K562 (cell line): ENCODE measurements around the gene SRRM5. TPM values are rescaled to one million over a fixed set of nuclear protein-coding genes. Genes with fewer than 3 reads are reported as not detected.

Source experiments
- BCL6 ChIP-seq: fragments of 250-450 bp; sonication (Bioruptor Pico); IDR thresholded peaks from 2 replicates; pipeline ENCODE4 v1.4.0; 2020
- BCLAF1 ChIP-seq, 2 experiments: fragments of 450-650 bp in 1 of 2; IDR thresholded peaks; 2 replicates each; pipeline ENCODE4 v1.6.1; 2011 to 2017; ENCODE audit warnings: low read depth in 2 of 2, antibody characterized with exemption in 1 of 2, borderline replicate concordance in 1 of 2, low read length in 1 of 2, mild to moderate bottlenecking in 1 of 2, mixed read lengths in 1 of 2; ENCODE audit not compliant: control insufficient read depth in 1 of 2
- FOXK1 ChIP-seq: sonication (generic); formaldehyde crosslinking; IDR thresholded peaks from 2 replicates; pipeline ENCODE4 v1.8.0; 2022; ENCODE audit warnings: missing genetic modification reagents, mild to moderate bottlenecking, borderline replicate concordance
- GMEB1 ChIP-seq: fragments of 250-450 bp; sonication (Bioruptor Pico); IDR thresholded peaks from 2 replicates; pipeline ENCODE4 v1.4.0; 2020; ENCODE audit warnings: mild to moderate bottlenecking
- HLTF ChIP-seq: fragments of 450-650 bp; IDR thresholded peaks from 2 replicates; pipeline ENCODE4 v1.6.1; 2016
- LCOR ChIP-seq: sonication (generic); formaldehyde crosslinking; IDR thresholded peaks from 2 replicates; pipeline ENCODE4 v1.8.0; 2022; ENCODE audit warnings: mild to moderate bottlenecking, missing genetic modification reagents
- SMARCE1 ChIP-seq: fragments of 450-650 bp; IDR thresholded peaks from 2 replicates; pipeline ENCODE4 v1.7.1; 2016; ENCODE audit warnings: mild to moderate bottlenecking
- ZNF124 ChIP-seq: sonication (generic); formaldehyde crosslinking; IDR thresholded peaks from 2 replicates; pipeline ENCODE4 v1.8.1; 2022; ENCODE audit warnings: missing genetic modification reagents
- ZNF143 ChIP-seq: sonication (generic); formaldehyde crosslinking; IDR thresholded peaks from 2 replicates; pipeline ENCODE4 v1.9.0; 2022; ENCODE audit warnings: mild to moderate bottlenecking, missing genetic modification reagents
- ZNF274 ChIP-seq: IDR thresholded peaks from 2 replicates; pipeline ENCODE4 v1.6.1; 2011; ENCODE audit warnings: low read depth, mild to moderate bottlenecking, low read length, moderate library complexity, borderline replicate concordance
- polyA plus RNA-seq, 8 experiments: library from polyadenylated mRNA; depleted of rRNA in 4 of 8; stranded (reverse) in 5 of 8; unstranded in 3 of 8; fragments of >200 nt; fragmentation: Nextera tagmentation in 2 of 8; fragmentation: Illumina TruSeq in 1 of 8; extraction: Ambion mirVana in 2 of 8; extraction: Trizol in 1 of 8; gene quantifications; 2 replicates each; pipeline versions ENCODE4 v1.2.1 to v1.2.3, GENCODE V29; 2011 to 2014; ENCODE audit warnings: inconsistent platforms in 1 of 8, missing spikeins in 1 of 8
- total RNA-seq, 7 experiments: library from RNA; depleted of rRNA in 6 of 7; stranded (reverse); fragments of >200 nt in 6 of 7; fragmentation: Illumina TruSeq in 2 of 7; extraction: Trizol in 2 of 7; gene quantifications; 2 replicates each; pipeline versions ENCODE4 v1.2.1 to v1.2.3, GENCODE V29; 2011 to 2021; ENCODE audit warnings: low replicate concordance in 1 of 7
- TF ChIP-seq, protein P1 (sequence below): IDR thresholded peaks from 2 replicates; pipeline ENCODE4 v1.6.1; 2011; ENCODE audit not compliant: insufficient read length; ENCODE audit errors: extremely low read depth
- TF ChIP-seq, protein P2 (sequence below): sonication (generic); formaldehyde crosslinking; IDR thresholded peaks from 2 replicates; pipeline ENCODE4 v1.8.0; 2023; ENCODE audit warnings: missing genetic modification reagents, mild to moderate bottlenecking, borderline replicate concordance
- TF ChIP-seq, protein P3 (sequence below), 3 experiments: fragments of 200-800 bp in 1 of 3; sonication (Bioruptor generic) in 1 of 3; sonication (generic) in 1 of 3; formaldehyde crosslinking in 1 of 3; IDR thresholded peaks; 2 replicates each; pipeline versions ENCODE4 v1.6.1 to v1.8.0; 2016 to 2022; ENCODE audit warnings: mild to moderate bottlenecking in 2 of 3, missing compliant biosample characterization in 2 of 3, missing genetic modification characterization in 2 of 3, missing genetic modification reagents in 1 of 3

SRRM5 gene
- total and polyA plus RNA-seq, 9 of the 15 experiments (the other 6 are each of a cell fraction or from before 2014, with no cell fraction given), result 0.09 to 0.45 (median 0.18) TPM; not detected in 2

- no peak; the same call in 1 of the 2 replicates for TF ChIP-seq SMARCE1
- TF ChIP-seq, protein P1, sequence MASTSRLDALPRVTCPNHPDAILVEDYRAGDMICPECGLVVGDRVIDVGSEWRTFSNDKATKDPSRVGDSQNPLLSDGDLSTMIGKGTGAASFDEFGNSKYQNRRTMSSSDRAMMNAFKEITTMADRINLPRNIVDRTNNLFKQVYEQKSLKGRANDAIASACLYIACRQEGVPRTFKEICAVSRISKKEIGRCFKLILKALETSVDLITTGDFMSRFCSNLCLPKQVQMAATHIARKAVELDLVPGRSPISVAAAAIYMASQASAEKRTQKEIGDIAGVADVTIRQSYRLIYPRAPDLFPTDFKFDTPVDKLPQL, result no peak
- TF ChIP-seq GMEB1, result peak; percentile 53
- TF ChIP-seq, protein P2, sequence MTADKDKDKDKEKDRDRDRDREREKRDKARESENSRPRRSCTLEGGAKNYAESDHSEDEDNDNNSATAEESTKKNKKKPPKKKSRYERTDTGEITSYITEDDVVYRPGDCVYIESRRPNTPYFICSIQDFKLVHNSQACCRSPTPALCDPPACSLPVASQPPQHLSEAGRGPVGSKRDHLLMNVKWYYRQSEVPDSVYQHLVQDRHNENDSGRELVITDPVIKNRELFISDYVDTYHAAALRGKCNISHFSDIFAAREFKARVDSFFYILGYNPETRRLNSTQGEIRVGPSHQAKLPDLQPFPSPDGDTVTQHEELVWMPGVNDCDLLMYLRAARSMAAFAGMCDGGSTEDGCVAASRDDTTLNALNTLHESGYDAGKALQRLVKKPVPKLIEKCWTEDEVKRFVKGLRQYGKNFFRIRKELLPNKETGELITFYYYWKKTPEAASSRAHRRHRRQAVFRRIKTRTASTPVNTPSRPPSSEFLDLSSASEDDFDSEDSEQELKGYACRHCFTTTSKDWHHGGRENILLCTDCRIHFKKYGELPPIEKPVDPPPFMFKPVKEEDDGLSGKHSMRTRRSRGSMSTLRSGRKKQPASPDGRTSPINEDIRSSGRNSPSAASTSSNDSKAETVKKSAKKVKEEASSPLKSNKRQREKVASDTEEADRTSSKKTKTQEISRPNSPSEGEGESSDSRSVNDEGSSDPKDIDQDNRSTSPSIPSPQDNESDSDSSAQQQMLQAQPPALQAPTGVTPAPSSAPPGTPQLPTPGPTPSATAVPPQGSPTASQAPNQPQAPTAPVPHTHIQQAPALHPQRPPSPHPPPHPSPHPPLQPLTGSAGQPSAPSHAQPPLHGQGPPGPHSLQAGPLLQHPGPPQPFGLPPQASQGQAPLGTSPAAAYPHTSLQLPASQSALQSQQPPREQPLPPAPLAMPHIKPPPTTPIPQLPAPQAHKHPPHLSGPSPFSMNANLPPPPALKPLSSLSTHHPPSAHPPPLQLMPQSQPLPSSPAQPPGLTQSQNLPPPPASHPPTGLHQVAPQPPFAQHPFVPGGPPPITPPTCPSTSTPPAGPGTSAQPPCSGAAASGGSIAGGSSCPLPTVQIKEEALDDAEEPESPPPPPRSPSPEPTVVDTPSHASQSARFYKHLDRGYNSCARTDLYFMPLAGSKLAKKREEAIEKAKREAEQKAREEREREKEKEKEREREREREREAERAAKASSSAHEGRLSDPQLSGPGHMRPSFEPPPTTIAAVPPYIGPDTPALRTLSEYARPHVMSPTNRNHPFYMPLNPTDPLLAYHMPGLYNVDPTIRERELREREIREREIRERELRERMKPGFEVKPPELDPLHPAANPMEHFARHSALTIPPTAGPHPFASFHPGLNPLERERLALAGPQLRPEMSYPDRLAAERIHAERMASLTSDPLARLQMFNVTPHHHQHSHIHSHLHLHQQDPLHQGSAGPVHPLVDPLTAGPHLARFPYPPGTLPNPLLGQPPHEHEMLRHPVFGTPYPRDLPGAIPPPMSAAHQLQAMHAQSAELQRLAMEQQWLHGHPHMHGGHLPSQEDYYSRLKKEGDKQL (CRISPR knock-in tag), result no peak
- TF ChIP-seq, protein P3, sequence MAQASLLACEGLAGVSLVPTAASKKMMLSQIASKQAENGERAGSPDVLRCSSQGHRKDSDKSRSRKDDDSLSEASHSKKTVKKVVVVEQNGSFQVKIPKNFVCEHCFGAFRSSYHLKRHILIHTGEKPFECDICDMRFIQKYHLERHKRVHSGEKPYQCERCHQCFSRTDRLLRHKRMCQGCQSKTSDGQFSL (CRISPR knock-in tag; IDR thresholded peaks at IDR 0.05), result 0 out of 2 replicates have a peak, but pooled peaks have one; percentile 31
- TF ChIP-seq, protein P3 (tag; IDR thresholded peaks at IDR 0.05), result 0 out of 4 replicates have a peak, but pooled peaks of 1 of the 2 experiments have one; percentile 51
- no peak for TF ChIP-seq BCL6
- TF ChIP-seq HLTF, result no peak
- TF ChIP-seq LCOR, result no peak
- no peak for TF ChIP-seq ZNF274
- peak; percentile 87 for TF ChIP-seq ZNF143 (CRISPR knock-in tag)
- TF ChIP-seq FOXK1 (CRISPR knock-in tag), result no peak
- TF ChIP-seq ZNF124 (CRISPR knock-in tag), result no peak
- TF ChIP-seq BCLAF1 (IDR thresholded peaks at IDR 0.05; ENCODE audit: borderline replicate concordance in 1 of 2, control insufficient read depth in 1 of 2, low read depth in 2 of 2, low read length in 1 of 2), result no peak
Observed at GRCh38 chr19:43619262-43620060, 7.6 kb downstream of the SRRM5 start, which contains the start of gene ZNF428 (continued).
